Uterus (tissue), 2 donors: ENCODE data around the gene YBX2.

ENCODE experiments used
- CTCF ChIP-seq, 4 experiments: fragments of 200-600 bp in 2 of 4; fragments of 450-650 bp in 2 of 4; sonication (generic) in 2 of 4; IDR thresholded peaks; one replicate each; pipeline ENCODE4 v1.5.1; 2016 to 2019; ENCODE audit warnings: antibody characterized with exemption in 4 of 4, mild to moderate bottlenecking in 2 of 4, moderate library complexity in 1 of 4
- POLR2A ChIP-seq, 2 donors: fragments of 450-650 bp; IDR thresholded peaks; one replicate each; pipeline ENCODE4 v1.6.1; 2016; ENCODE audit warnings: antibody characterized with exemption in 2 of 2, mild to moderate bottlenecking in 1 of 2, moderate library complexity in 1 of 2

- TF ChIP-seq POLR2A (IDR thresholded peaks at IDR 0.05): no peak
- TF ChIP-seq CTCF (IDR thresholded peaks at IDR 0.05): no peak
These were observed 15.0 kb downstream of the YBX2 start for GRCh38 chr17:7279448-7279847.
